Activated CD4-positive, alpha-beta memory T cell treated with anti-CD3 and anti-CD28 coated beads, Interleukin-2, amount 10 ng/mL, durations not matched to agents 7 days and 5 days (primary cell): ENCODE results near the gene ZNF678. TPM values are rescaled to one million over a fixed set of nuclear protein-coding genes. Genes with fewer than 3 reads are reported as not detected.
"Not testable (repeated sequence)": the region's sequence is repeated elsewhere in the genome, so short reads cannot be mapped to it uniquely, and the experiment has no call there.

Experiments
- CTCF ChIA-PET: fragments of 350-600 bp; sonication (Branson Sonifier 250); formaldehyde crosslinking; loops from one replicate; lab custom pipeline; 2021; ENCODE audit warnings: antibody characterized with exemption, inconsistent platforms; lab: Charles Lee
- POLR2A ChIA-PET: fragments of 350-600 bp; sonication (Branson Sonifier 250); formaldehyde crosslinking; loops from one replicate; lab custom pipeline; 2021; ENCODE audit warnings: antibody characterized with exemption; lab: Charles Lee
- DNase-seq: peaks from one replicate; pipeline ENCODE4 v3.0.0-alpha.2; 2020
- H3K27ac Mint-ChIP-seq: one replicate; pipeline ENCODE4 v1.8.0; 2021; ENCODE audit warnings: mild to moderate bottlenecking, mixed read lengths
- H3K27me3 Mint-ChIP-seq: one replicate; pipeline ENCODE4 v1.8.0; 2021; ENCODE audit warnings: mixed read lengths
- H3K36me3 Mint-ChIP-seq: one replicate; pipeline ENCODE4 v1.8.0; 2021; ENCODE audit warnings: low read depth, mixed read lengths
- H3K4me1 Mint-ChIP-seq: one replicate; pipeline ENCODE4 v1.8.0; 2021; ENCODE audit warnings: mixed read lengths
- H3K4me3 Mint-ChIP-seq: one replicate; pipeline ENCODE4 v1.8.0; 2021; ENCODE audit warnings: mild to moderate bottlenecking, mixed read lengths
- H3K9me3 Mint-ChIP-seq: one replicate; pipeline ENCODE4 v1.8.0; 2021; ENCODE audit warnings: mixed read lengths
- total RNA-seq, 2 experiments: library from RNA; stranded (reverse); gene quantifications; one replicate each; pipeline ENCODE4 v1.2.3, GENCODE V29; 2021

Gene ZNF678
- total RNA-seq, 2 experiments from 2014 or later: 4.6 to 4.9 TPM

DNA sequence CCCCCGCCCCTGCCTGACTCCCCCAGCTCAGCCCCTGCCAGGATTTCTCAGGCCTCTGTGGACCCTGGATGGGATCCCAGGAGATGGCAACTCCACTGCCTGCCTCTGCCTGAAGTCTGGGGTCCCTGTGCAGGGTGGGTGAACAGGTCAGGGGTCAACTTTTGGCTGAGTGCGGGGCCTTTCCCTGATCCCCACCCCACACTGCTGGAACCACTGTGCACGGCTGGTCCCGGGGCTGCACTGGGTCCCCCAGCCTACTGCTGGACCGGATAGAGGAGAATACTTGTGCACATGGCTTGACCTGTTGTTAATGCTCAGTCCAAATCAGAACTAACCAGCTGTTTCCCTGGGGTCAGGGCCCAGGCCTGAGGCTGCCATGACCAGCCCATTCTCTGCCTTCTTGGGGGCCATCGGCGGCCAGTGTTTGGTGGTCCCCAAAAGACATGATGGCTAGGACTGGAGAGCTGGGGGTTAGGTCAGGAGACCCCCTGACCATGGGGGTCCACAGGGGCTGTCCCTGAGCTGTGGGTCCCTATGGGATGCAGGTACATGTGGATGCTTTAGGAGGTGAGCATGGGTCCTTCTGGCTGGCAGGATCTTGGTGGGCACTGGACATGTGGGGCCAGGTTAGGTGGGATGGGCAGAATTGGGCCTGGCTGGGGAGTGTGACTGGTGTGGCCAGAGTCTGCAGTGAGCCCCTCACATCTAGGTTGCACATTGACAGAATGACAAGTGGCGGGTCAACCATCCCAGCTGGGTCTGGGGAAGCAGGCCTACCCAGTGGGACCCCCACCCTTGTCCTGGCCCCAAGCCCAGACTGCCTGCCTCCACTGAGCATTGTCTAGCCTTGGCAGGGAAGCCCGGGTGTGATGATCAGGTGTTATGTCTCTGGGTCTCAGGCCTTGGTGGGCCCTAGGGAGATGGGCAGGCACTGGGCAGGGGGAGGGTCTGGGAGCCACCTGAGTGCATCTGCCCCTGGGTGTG lies 19.0 kb upstream of the ZNF678 start:
- Mint-ChIP-seq H3K27me3 (no peaks in the 10 kb centered on the region), H3K4me3 (no peak overlapping the region), H3K27ac (no peak overlapping the region), H3K9me3 (peaks cover 2% of the 10 kb centered on the region), H3K4me1 (peaks cover 5% of the 10 kb centered on the region), H3K36me3 (no peaks in the 10 kb centered on the region)
- no peak for DNase-seq
- CTCF ChIA-PET: interaction anchor here (1.6 kb wide), 1 partner anchor 71 kb away, joined by 3 read pairs; no protein-coding TSS in a partner anchor
- POLR2A ChIA-PET: no interaction called here

DNA sequence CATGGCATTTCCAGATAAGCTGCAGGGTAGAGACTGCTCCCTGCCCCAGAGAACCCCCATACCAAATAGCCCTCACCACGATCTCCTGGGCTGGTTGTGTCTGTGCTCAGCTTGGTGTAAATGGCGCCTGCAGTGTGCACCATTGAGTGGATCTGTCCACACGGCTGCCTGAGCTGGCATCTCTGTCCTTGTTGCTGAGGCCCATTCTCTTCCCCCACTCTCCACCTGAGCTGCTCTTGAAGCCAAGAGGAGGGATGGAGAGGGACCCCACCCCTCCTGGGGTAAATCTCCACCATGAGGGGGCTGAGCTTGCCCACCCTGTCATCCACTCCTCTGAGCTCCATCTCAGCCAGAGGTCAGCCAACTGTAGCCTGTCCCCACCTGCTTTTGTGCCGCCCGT lies 18.0 kb upstream of the ZNF678 start:
- CTCF ChIA-PET: no interaction called here
- Mint-ChIP-seq H3K4me3 (no peak overlapping the region), H3K27me3 (no peaks in the 10 kb centered on the region), H3K4me1 (peaks cover 5% of the 10 kb centered on the region), H3K36me3 (peaks cover under 1% of the 10 kb centered on the region), H3K27ac (no peak overlapping the region), H3K9me3 (peaks cover 5% of the 10 kb centered on the region)
- DNase-seq: no peak
- POLR2A ChIA-PET: no interaction called here

DNA sequence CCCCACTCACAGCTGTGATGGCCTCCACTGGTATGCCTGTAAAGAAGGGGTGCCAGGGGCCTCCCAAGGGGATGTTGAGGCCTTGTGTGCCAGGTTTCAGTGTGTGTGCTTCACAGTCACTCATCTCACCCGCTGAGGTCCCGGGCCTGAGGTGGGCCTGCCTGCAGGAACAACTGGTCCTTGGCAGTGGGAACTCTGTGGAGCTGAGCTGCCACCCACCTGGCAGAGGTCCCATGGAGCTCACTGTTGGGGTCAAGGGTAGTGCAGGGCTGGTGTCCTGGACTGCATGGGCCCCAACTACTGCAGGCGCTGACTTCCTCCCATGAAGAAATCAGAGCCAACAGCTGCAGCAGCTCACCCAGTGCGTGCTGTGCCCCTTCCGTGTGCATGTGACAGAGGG lies 17.3 kb upstream of the ZNF678 start:
- no peak overlapping the region for H3K27ac Mint-ChIP-seq
- no peaks in the 10 kb centered on the region for H3K27me3 Mint-ChIP-seq

DNA sequence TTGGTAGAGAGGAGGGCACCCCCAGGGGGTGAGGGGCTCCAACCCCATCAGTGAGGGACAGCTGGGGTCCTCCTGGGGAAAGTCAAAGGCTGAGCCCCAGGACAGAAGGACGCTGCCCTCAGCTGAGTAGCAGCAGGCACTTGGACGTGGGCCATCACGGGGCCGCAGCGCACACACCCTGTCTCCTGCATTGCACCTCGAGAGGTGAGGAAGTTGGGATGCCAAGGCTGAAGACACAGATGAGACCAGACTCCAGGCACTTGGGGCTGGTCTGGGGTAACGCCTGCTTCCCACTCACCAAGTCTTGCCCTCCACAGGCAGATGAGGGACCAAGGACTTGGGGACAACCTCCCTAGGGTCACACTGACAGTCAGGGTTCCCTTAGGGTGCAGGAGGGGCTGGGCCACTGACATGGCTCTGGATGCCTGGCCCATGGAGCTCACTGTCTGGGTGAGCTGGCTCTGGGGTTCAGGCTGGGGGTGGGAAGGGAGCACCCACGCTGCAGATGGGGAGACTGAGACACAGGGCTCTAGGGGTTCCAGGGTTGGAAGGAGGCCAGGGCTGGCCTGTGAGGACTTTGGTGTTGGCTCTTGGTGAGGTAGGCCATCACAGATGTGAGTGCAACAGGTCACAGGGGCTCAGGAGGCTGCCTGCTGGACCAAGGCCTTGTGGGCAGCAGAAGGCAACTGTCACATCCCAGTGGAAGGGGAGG lies 16.6 kb upstream of the ZNF678 start:
- POLR2A ChIA-PET: no interaction called here
- CTCF ChIA-PET: no interaction called here
- Mint-ChIP-seq H3K36me3 (peaks cover 3% of the 10 kb centered on the region), H3K27me3 (no peaks in the 10 kb centered on the region), H3K4me1 (peaks cover 5% of the 10 kb centered on the region), H3K27ac (no peak overlapping the region), H3K4me3 (no peak overlapping the region), H3K9me3 (peaks cover 15% of the 10 kb centered on the region)
- DNase-seq: no peak

More for the DNA sequence above, 17.3 kb upstream of the ZNF678 start:
- Mint-ChIP-seq H3K9me3 (peaks cover 9% of the 10 kb centered on the region), H3K36me3 (peaks cover 2% of the 10 kb centered on the region), H3K4me3 (no peak overlapping the region), H3K4me1 (peaks cover 5% of the 10 kb centered on the region)
- ChIA-PET POLR2A (no interaction called here), CTCF (interaction anchor here (0.8 kb wide), 1 partner anchor 10 kb away, joined by 4 read pairs; no protein-coding TSS in a partner anchor)
- no peak for DNase-seq

DNA sequence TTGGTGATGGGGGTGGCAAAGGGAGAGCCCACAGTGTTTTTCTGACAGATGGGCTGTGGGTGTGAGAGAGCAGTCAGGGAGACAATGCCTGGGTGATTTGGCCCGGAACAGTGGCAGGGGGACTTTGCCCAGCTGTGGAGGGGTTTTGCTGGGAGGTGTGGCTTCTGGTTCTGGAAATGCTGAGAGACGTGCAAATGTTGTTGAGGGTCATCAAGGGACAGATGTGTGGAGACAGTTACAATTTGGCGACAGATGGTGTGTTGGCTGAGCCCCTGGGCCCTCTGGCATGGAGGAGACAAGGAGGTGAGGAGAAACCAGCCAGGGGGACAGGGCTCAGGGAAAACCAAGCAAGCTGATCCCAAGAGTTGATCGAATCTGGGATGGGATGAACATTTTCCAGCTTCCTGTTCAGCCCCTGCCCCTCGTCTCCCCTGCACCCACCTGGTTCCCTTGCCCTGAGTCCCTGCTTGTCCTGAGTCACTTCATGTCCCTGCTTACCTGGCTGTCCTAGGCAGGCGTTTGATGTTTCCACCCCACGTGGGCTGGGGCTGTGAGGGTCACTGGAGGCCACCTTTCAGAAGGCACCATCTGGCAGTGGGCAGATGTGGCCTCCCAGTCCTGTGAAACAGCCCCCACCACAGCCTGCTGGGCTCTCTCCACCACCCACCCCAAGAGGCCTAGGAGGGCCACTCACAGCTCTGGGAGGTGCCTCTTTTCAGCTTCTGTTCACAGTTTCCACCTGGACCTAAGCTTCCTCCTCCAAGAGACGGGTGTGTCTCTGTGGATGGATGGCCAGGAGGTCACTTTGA lies 15.8 kb upstream of the ZNF678 start:
- Mint-ChIP-seq H3K9me3 (peaks cover 21% of the 10 kb centered on the region), H3K4me1 (peaks cover 5% of the 10 kb centered on the region), H3K27ac (no peak overlapping the region), H3K4me3 (no peak overlapping the region), H3K36me3 (peaks cover 5% of the 10 kb centered on the region), H3K27me3 (peaks cover 2% of the 10 kb centered on the region)
- CTCF ChIA-PET: no interaction called here
- POLR2A ChIA-PET: interaction anchor here (1.1 kb wide), 1 partner anchor 17 kb away, joined by 3 read pairs; no protein-coding TSS in a partner anchor
- no peak for DNase-seq

DNA sequence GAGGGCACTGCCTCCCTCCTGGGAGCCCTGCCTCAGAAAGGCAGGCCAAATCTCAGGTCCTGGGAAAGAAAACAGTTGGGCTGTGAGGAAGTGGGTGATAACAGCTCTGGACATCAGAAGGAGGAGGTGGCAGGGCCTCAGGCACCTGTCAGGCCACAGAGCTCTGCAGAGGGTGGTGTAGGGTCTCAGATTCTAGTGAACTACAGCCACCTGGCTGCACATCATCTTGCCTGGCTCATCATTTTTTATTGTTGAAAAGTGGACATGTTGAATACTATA lies 15.3 kb upstream of the ZNF678 start:
- H3K27me3 Mint-ChIP-seq: peaks cover 5% of the 10 kb centered on the region
- peaks cover under 1% of the 10 kb centered on the region for H3K4me1 Mint-ChIP-seq
- no peak overlapping the region for H3K27ac Mint-ChIP-seq
- no peak overlapping the region for H3K4me3 Mint-ChIP-seq
- H3K9me3 Mint-ChIP-seq: peaks cover 25% of the 10 kb centered on the region
- ChIA-PET CTCF (no interaction called here), POLR2A (interaction anchor here (1.1 kb wide), 1 partner anchor 16 kb away, joined by 3 read pairs; no protein-coding TSS in a partner anchor)
- no peak for DNase-seq
- H3K36me3 Mint-ChIP-seq: peaks cover 5% of the 10 kb centered on the region

DNA sequence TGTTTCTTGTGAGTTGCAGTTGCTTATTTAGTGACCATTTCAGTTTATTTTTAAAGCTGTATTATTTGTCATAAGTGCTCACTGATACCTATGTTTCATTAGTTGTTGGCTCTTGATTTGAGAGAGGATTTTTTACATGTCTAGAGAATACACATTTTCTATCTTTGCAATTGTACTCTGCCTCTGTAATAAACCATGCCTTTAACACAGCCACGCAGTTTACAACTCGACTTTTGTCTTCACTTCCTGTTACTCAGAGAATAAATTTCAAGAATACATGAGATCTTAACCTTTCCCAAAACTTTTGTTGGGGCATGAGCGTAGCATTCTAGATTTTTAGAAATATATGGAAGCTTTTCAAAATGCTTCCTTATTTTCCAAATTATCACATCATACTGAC lies 14.9 kb upstream of the ZNF678 start:
- Mint-ChIP-seq H3K27me3 (peaks cover 5% of the 10 kb centered on the region), H3K4me1 (no peaks in the 10 kb centered on the region), H3K27ac (no peak overlapping the region), H3K36me3 (peaks cover 5% of the 10 kb centered on the region), H3K4me3 (no peak overlapping the region), H3K9me3 (peaks cover 25% of the 10 kb centered on the region)
- ChIA-PET CTCF (no interaction called here), POLR2A (interaction anchor here (1.1 kb wide), 1 partner anchor 16 kb away, joined by 3 read pairs; no protein-coding TSS in a partner anchor)
- no peak for DNase-seq

DNA sequence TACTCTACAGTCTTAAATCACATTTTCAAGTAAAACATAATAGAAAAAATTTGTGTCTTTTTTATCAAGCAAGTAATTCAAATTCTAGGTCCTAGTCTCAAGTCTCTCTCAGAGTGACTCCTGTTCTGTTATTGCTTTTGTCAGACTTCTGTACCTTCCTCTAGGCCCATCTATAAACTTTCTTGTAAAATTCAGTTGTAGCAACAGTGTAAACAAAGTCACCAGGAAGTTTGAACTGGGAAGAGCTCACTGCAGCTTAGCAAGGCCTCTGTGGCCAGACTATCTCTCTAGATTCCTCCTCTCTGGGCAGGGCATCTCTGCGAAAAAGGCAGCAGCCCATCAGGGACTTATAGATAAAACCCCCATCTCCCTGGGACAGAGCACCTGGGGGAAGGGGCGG lies 13.5 kb upstream of the ZNF678 start:
- no peak overlapping the region for H3K4me3 Mint-ChIP-seq
- CTCF ChIA-PET: no interaction called here
- peaks cover 25% of the 10 kb centered on the region for H3K9me3 Mint-ChIP-seq
- H3K27ac Mint-ChIP-seq: no peak overlapping the region
- H3K4me1 Mint-ChIP-seq: no peaks in the 10 kb centered on the region
- DNase-seq: no peak
- POLR2A ChIA-PET: no interaction called here
- peaks cover 5% of the 10 kb centered on the region for H3K27me3 Mint-ChIP-seq
- H3K36me3 Mint-ChIP-seq: peaks cover 5% of the 10 kb centered on the region

DNA sequence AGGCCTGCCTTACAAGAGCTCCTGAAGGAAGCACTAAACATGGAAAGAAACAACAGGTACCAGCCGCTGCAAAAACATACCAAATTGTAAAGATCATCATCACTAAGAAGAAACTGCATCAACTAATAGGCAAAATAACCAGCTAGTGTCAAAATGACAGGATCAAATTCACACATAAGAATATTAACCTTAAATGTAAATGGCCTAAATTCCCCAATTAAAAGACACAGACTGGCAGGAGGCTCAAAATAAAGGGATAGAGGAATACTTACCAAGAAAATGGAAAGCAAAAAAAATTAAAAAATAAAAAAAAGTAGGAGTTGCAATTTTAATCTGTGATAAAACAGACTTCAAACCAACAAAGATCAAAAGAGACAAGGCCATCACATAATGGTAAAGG lies 11.5 kb upstream of the ZNF678 start:
- H3K27me3 Mint-ChIP-seq, H3K4me3 Mint-ChIP-seq, DNase-seq, H3K36me3 Mint-ChIP-seq, H3K4me1 Mint-ChIP-seq, H3K27ac Mint-ChIP-seq, POLR2A ChIA-PET: not testable (repeated sequence)
- H3K9me3 Mint-ChIP-seq: peaks cover 25% of the 10 kb centered on the region
- CTCF ChIA-PET: interaction anchor here (0.6 kb wide), 1 partner anchor 20 kb away, joined by 4 read pairs; no protein-coding TSS in a partner anchor

DNA sequence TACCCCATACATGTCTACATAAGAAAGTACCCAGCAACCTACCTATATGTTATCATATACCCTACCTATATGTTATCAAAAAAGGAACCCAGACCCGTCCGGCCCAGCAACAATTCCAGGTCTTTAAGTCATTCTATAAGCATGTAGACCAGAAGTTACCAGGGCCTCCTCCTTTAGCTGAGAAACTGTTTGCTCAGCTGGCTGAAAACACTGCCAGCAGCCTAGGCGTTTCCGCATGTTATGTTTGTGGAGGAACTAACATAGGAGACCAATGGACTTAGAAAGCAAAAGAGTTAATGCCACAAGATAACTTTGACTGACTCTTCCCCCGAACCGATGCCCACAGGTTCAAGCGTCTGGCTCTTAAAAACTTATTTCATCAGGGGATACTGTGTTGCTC lies 7.1 kb upstream of the ZNF678 start:
- Mint-ChIP-seq H3K4me1 (peaks cover 3% of the 10 kb centered on the region), H3K36me3 (peaks cover 13% of the 10 kb centered on the region), H3K4me3 (no peak overlapping the region), H3K27ac (no peak overlapping the region), H3K9me3 (peaks cover 24% of the 10 kb centered on the region), H3K27me3 (peaks cover 22% of the 10 kb centered on the region)
- no peak for DNase-seq
- ChIA-PET CTCF (no interaction called here), POLR2A (no interaction called here)

DNA sequence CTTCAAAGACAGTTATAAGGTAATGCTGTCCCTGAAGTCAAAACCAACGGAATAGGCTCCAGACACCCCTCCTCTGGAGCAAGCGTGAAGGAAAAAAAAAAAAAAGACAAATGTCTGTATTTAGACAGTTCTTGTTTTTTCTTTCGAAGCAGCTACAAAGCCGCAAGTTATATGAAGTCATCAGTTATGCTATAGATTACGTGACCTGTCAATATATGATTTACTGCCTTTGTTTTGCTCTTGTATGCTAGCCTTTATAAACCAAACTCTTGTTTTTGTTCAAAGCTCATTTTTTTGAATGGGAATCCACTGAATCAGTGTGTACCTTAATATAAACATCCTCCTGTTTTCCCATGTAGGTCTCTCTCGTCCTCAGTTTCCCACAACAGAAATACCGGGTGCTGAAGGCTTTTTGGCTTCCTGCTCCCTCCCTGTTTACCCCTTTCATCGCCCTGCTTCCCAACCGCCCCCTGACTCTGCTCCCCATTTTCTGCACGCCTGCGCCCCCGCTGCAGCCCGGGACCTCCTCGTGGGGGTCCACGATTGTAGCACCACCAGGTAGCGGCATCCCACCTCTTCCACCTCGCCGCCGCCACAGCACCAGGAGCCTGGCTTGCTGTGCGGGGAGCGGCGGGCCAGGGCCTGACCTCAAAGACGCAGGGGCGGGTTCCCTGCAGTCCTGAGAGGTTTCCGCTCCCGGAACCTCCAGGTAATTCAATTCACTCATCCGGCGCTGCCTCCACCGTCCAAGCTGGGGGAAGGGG lies 5.2 kb upstream of the ZNF678 start:
- no peak overlapping the region for H3K4me3 Mint-ChIP-seq
- no peak overlapping the region for H3K27ac Mint-ChIP-seq
- peaks cover 22% of the 10 kb centered on the region for H3K27me3 Mint-ChIP-seq
- H3K4me1 Mint-ChIP-seq: peaks cover 8% of the 10 kb centered on the region
- peaks cover 25% of the 10 kb centered on the region for H3K36me3 Mint-ChIP-seq
- H3K9me3 Mint-ChIP-seq: peaks cover 22% of the 10 kb centered on the region
- POLR2A ChIA-PET: no interaction called here
- no peak for DNase-seq
- CTCF ChIA-PET: interaction anchor here (1.2 kb wide), 1 partner anchor 15 kb away, joined by 8 read pairs; no protein-coding TSS in a partner anchor

DNA sequence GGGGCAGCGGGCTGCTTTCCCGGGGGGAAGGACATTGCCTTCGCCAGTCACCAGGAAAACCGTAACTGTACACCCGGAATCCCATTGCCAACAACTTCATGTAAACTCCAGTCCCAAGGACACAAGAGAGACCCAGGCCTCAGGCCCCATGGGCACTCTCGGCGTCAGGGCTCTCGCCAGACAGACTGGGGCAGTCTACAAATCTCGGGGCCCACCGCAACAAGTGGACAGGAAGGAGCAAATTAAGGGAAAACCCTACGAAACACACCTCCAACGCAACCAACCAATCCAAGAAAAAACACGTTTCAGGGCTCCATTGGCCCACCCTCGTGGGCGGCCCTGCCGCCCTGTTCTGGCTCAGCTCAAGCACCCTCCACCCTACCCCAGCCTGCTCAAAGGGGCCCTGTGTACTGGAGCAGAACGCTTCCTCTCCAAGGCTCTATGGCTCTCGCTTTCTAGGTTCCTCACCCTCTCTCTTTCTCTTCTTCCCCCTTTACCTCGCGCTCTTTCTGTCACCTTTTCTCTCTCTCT lies 4.6 kb upstream of the ZNF678 start:
- DNase-seq: no peak
- H3K36me3 Mint-ChIP-seq: peaks cover 27% of the 10 kb centered on the region
- H3K27ac Mint-ChIP-seq: no peak overlapping the region
- ChIA-PET POLR2A (no interaction called here), CTCF (no interaction called here)
- peaks cover 22% of the 10 kb centered on the region for H3K27me3 Mint-ChIP-seq
- peaks cover 12% of the 10 kb centered on the region for H3K4me1 Mint-ChIP-seq
- H3K9me3 Mint-ChIP-seq: peaks cover 24% of the 10 kb centered on the region
- no peak overlapping the region for H3K4me3 Mint-ChIP-seq
